ENCODE measurements around the gene ECPAS. TPM values are rescaled to one million over a fixed set of nuclear protein-coding genes. Genes with fewer than 3 reads are reported as not detected.
"Not testable (repeated sequence)": the region's sequence is repeated elsewhere in the genome, so short reads cannot be mapped to it uniquely, and the experiment has no call there.

ECPAS gene
- total RNA-seq, 2 experiments from 2014 or later, result 66.0 to 68.1 TPM

DNA sequence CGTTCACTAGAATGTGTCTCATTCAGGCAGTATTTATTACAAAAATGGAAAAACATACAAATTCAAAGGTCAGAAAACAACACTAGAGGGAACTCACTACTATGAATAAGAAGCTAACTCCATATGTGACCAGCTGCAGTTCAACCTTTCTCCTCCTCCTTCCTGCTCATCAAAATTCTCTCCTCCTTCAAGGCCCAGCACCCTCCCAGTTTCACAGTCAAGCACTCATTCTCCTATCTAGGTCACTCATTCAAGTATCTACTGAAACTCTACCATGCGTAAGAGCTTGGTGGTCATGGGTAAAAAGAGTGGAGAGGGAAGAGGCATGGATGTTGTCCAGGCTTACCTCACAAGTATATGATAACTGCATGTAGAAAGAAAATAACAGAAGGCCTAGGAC is 27.7 kb downstream of the ECPAS start:
- peaks cover 8% of the 10 kb centered on the region for H3K4me1 Mint-ChIP-seq

DNA sequence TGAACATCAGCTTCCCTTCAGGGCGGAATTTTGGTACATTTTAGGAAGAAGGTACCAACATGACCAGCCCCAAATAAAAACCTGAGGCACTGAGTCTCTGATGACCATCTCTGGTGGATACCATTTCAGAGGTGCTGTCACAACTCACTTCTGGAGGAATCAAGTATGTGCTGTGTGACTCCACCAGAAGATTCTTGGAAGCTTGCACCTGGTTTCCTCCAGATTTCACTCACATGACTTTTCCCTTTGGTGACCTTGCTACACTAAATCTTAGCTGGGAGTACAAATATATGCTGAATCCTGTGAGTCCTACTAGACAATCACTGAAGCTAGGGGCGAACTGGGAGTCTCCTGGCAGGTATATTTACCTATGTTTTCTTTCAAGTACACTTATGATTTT is 28.5 kb downstream of the ECPAS start:
- Mint-ChIP-seq H3K36me3 (ENCODE audit: low read depth) (peaks cover 9% of the 10 kb centered on the region), H3K27me3 (no peaks in the 10 kb centered on the region), H3K27ac (no peak overlapping the region), H3K4me1 (peaks cover 8% of the 10 kb centered on the region), H3K4me3 (no peak overlapping the region), H3K9me3 (no peaks in the 10 kb centered on the region)
- no peak for DNase-seq
- ChIA-PET POLR2A (no interaction called here), CTCF (no interaction called here)

More for the DNA sequence above, 27.7 kb downstream of the ECPAS start:
- ChIA-PET CTCF (no interaction called here), POLR2A (no interaction called here)
- Mint-ChIP-seq H3K4me3 (no peak overlapping the region), H3K9me3 (peaks cover 1% of the 10 kb centered on the region), H3K27me3 (no peaks in the 10 kb centered on the region), H3K27ac (no peak overlapping the region), H3K36me3 (ENCODE audit: low read depth) (peaks cover 6% of the 10 kb centered on the region)
- DNase-seq, result no peak

DNA sequence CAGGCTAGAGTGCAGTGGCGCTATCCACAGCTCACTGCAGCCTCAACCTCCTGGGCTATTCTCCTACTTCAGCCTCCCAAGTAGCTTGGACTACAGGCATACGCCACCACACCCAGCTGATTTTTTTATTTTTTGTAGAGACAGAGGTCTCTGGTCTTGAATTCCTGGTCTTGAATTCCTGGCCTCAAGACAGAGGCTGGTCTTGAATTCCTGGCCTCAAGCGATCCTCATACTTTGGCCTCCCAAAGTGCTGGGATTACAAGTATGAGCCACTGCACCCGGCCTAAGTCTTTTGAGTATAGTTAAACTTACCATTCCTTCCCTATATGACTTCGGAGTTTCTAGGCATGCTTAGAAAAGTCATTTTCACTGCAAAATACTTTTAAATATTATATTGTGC is 29.4 kb downstream of the ECPAS start:
- no peaks in the 10 kb centered on the region for H3K27me3 Mint-ChIP-seq
- no peak for DNase-seq
- H3K4me1 Mint-ChIP-seq, result peaks cover 8% of the 10 kb centered on the region
- no peak overlapping the region for H3K27ac Mint-ChIP-seq
- H3K9me3 Mint-ChIP-seq, result no peaks in the 10 kb centered on the region
- ChIA-PET POLR2A (no interaction called here), CTCF (no interaction called here)
- H3K36me3 Mint-ChIP-seq (ENCODE audit: low read depth), result peaks cover 15% of the 10 kb centered on the region
- no peak overlapping the region for H3K4me3 Mint-ChIP-seq

DNA sequence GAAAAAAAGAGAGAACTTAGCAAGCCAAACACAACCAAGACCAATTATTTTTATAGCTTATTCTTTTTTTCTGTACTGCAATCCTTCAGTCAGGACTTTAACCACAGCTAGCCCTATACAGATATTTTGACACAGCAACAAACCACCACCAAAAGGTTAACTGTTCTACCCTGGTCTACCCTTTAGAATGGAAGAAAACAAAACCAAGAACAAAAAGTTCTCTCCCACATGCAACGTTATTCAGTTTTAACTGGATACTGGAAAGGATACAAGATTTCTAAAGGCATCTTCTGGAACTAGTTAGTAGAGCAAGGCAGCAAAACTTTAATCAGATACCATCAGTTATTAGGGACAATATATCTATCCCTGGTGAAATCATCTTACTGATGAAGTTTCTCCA is 32.6 kb downstream of the ECPAS start:
- POLR2A ChIA-PET, result no interaction called here
- Mint-ChIP-seq H3K36me3 (ENCODE audit: low read depth) (peaks cover 21% of the 10 kb centered on the region), H3K27ac (no peak overlapping the region), H3K27me3 (no peaks in the 10 kb centered on the region), H3K9me3 (no peaks in the 10 kb centered on the region), H3K4me3 (no peak overlapping the region), H3K4me1 (peaks cover 1% of the 10 kb centered on the region)
- DNase-seq, result no peak
- CTCF ChIA-PET, result no interaction called here

DNA sequence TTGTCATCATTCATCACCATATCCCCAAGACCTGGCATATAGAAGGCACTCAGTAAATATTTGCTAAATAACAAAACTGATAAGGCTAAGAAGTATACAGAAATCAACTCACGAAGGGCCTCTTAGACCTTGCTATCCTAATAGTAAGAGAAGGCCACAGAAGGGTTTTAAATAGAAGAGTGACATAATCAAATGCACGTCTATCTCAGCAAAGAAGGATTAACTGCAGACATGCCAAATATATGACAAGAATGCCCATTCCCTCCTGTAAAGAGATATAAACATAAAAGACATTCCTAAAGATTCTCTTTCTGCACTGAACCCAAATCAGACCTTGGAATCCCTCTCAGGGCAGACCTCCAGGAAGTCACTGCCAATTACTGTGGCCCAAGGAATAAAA is 34.1 kb downstream of the ECPAS start:
- no peak for DNase-seq
- ChIA-PET CTCF (no interaction called here), POLR2A (no interaction called here)
- Mint-ChIP-seq H3K27ac (no peak overlapping the region), H3K4me1 (no peaks in the 10 kb centered on the region), H3K4me3 (no peak overlapping the region), H3K27me3 (no peaks in the 10 kb centered on the region), H3K36me3 (ENCODE audit: low read depth) (peaks cover 36% of the 10 kb centered on the region), H3K9me3 (peaks cover 3% of the 10 kb centered on the region)

DNA sequence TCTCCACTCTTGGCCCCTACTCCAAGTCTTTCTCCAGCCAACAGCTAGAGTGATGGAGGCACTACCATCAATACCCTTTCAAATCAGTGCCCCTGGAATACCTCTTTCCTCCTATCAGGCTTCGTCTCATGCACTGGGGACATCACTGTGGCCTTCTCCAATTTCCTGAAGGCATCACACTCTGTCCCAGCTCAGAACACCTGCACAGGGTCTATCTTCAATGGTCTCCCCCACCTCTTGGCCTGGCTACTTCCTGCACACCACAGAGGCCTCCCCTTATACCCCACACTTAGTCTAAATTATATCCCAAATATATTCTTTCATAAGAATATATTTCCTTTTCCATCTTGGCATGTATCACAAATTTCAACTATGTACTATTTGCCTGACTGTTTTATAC is 34.5 kb downstream of the ECPAS start:
- POLR2A ChIA-PET, result no interaction called here
- Mint-ChIP-seq H3K4me3 (no peak overlapping the region), H3K27me3 (no peaks in the 10 kb centered on the region), H3K27ac (no peak overlapping the region), H3K4me1 (no peaks in the 10 kb centered on the region), H3K36me3 (ENCODE audit: low read depth) (peaks cover 38% of the 10 kb centered on the region), H3K9me3 (peaks cover 3% of the 10 kb centered on the region)
- CTCF ChIA-PET, result no interaction called here
- no peak for DNase-seq

DNA sequence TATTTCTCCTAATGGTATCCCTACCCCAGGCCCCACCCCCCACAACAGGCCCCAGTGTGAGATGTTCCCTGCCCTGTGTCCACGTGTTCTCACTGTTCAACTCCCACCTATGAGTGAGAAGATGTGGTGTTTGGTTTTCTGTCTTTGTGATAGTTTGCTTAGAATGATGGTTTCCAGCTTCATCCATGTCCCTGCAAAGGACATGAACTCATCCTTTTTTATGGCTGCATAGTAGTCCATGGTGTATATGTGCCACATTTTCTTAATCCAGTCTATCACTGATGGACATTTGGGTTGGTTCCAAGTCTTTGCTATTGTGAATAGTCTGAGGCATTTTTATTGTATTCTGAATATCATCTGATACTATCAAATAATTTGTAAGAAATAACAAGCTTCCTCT is 38.4 kb downstream of the ECPAS start:
- H3K36me3 Mint-ChIP-seq (ENCODE audit: low read depth), result peaks cover 51% of the 10 kb centered on the region
- POLR2A ChIA-PET, H3K9me3 Mint-ChIP-seq, DNase-seq, H3K4me1 Mint-ChIP-seq, H3K4me3 Mint-ChIP-seq, CTCF ChIA-PET, H3K27ac Mint-ChIP-seq, H3K27me3 Mint-ChIP-seq: not testable (repeated sequence)

DNA sequence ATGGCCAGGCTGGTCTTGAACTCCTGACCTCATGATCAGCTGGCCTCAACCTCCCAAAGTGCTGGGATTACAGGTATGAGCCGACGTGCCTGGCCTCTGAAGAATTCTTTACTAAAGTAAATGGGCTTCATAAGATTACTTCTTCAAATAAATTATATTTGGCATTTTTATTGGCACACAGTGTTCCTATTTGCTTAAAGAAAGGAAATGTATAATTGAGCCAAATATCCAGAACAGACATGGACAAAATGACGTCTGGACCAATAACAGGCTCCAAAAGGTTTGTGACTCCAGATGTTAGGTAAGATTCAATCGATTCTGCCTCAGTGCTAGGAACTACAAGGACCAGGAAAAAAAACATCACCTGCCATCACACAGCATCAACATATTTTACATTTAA is 40.7 kb downstream of the ECPAS start:
- Mint-ChIP-seq H3K4me3 (no peak overlapping the region), H3K27me3 (no peaks in the 10 kb centered on the region), H3K27ac (no peak overlapping the region), H3K9me3 (peaks cover 3% of the 10 kb centered on the region), H3K36me3 (ENCODE audit: low read depth) (peaks cover 64% of the 10 kb centered on the region), H3K4me1 (no peaks in the 10 kb centered on the region)
- POLR2A ChIA-PET, result no interaction called here
- no peak for DNase-seq
- CTCF ChIA-PET, result no interaction called here

DNA sequence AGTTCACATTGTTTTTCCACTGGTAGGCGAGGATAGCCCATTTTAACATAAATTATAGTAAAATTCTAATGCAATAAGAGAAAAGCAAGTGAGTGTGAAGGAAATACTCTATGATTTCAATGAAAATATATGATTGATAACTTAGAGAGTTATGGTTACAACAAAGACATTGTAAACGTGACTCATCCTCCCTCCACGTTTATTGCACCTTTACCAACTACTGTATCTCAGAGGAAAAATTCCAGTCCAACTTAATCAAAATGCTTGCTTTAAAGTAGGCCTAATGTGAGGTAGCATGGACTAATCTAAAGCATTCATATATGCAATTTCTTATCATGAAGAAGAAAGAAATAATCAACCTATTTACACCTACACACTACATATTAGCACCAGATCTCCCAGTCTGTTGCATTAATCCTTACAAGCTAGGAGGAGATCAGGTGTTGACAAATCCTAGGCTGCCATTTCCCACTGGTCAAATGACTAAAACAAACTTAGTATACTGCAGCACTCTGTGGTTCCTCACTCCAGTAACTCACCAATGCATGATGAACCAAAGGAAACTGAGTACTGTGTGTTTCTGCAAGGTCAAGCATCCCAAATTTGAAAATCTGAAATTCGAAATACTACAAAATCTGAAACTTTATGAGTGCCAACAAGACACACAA is 41.7 kb downstream of the ECPAS start:
- Mint-ChIP-seq H3K9me3 (peaks cover 3% of the 10 kb centered on the region), H3K36me3 (ENCODE audit: low read depth) (peaks cover 67% of the 10 kb centered on the region), H3K4me3 (no peak overlapping the region), H3K27ac (no peak overlapping the region), H3K27me3 (no peaks in the 10 kb centered on the region), H3K4me1 (no peaks in the 10 kb centered on the region)
- CTCF ChIA-PET, result no interaction called here
- POLR2A ChIA-PET, result no interaction called here
- no peak for DNase-seq

DNA sequence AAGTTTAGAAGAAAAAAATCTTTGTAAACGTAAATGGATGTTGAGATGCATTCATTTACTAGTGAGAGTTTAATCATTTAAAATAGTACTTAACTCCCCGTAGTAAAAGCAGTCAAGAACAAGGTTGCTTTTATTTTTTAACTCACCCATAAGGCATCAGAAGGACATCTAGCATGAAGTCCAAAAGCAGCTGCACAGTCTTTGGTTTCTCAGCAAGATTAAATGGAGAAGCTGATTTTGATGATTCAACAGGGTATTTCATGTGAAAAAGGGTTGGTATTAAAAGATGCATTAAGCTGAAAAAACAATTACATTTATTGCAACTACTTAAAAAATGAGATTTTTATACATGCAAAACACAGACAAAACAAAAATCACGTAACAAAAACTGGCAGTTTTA is 44.0 kb downstream of the ECPAS start:
- ChIA-PET CTCF (no interaction called here), POLR2A (no interaction called here)
- H3K36me3 Mint-ChIP-seq (ENCODE audit: low read depth), result peaks cover 66% of the 10 kb centered on the region
- DNase-seq, result no peak
- H3K4me3 Mint-ChIP-seq, result no peak overlapping the region
- peaks cover 1% of the 10 kb centered on the region for H3K9me3 Mint-ChIP-seq
- no peaks in the 10 kb centered on the region for H3K27me3 Mint-ChIP-seq
- H3K4me1 Mint-ChIP-seq, result no peaks in the 10 kb centered on the region
- no peak overlapping the region for H3K27ac Mint-ChIP-seq

DNA sequence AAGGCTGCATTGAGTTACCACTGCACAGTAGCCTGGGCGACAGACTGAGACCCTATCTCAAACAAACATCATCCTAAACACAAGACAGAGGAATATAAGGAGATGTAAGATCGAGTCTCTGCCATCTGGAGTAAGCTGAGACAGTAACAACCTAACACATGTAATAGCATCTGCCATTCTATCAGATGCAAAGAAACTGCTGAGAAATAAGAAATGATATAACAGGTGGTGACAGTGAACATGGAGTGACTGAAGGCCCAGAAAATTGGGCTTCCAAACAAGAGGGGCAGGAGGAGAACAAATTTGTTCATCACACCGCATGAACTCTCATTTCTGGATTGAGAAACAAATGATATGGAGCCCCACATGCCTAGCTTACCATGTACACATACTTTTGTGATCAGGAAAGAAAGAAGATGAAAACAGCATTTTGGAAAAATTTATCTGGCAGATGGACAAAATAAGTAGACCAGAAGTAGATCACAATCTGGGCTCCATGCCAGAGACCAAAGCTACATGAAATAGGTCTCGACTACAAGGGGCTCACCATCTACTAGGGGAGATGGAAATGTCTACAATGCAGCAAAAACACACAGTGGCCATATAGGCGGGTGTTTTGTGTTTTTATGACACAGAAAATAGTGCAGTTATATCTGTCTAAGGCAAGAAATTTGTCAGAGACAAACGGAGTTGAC is 45.5 kb downstream of the ECPAS start:
- ChIA-PET POLR2A (no interaction called here), CTCF (no interaction called here)
- H3K27ac Mint-ChIP-seq, result no peak overlapping the region
- no peaks in the 10 kb centered on the region for H3K4me1 Mint-ChIP-seq
- peaks cover 54% of the 10 kb centered on the region for H3K36me3 Mint-ChIP-seq (ENCODE audit: low read depth)
- DNase-seq, result no peak
- no peaks in the 10 kb centered on the region for H3K9me3 Mint-ChIP-seq
- H3K4me3 Mint-ChIP-seq, result no peak overlapping the region
- no peaks in the 10 kb centered on the region for H3K27me3 Mint-ChIP-seq

DNA sequence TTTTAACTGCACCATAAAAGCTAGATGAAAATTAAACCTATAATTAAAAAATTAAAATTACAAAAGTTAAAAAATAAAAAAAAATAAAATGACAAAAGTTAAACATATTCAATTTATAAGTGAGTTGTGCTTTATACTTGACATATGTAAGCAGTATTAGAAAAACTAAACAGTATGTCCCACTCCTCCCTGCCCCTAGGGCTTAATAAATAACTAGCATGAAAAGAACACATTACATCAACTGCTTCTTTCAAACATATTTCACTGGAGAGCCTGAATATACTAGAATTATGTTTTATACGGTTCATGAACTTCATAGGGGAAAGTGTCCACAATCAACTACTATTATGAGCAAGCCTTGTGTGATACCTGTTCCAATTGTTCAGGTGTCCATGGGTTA is 47.6 kb downstream of the ECPAS start:
- Mint-ChIP-seq H3K36me3 (ENCODE audit: low read depth) (peaks cover 56% of the 10 kb centered on the region), H3K9me3 (no peaks in the 10 kb centered on the region), H3K27me3 (no peaks in the 10 kb centered on the region), H3K27ac (no peak overlapping the region), H3K4me1 (no peaks in the 10 kb centered on the region), H3K4me3 (no peak overlapping the region)
- ChIA-PET CTCF (no interaction called here), POLR2A (no interaction called here)
- DNase-seq, result no peak

DNA sequence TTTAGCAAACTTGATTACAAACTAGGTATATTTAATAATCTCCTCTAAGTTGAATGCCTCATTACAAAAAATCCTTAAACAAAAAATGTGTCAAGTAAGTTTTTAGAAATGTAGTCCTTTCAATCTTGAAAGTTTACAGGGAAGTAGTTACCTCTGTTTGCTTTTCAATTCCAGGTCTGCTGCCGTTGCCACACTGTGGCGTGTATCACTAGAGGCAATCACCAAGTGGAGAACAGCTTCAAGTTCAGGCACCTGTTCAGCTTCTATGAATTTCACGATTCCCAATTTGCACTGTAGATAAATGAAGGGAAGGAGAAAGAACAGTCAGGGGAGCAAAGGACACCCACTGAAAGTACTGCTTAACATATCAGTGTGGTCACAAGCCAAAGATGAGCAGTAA is 51.1 kb downstream of the ECPAS start:
- no peaks in the 10 kb centered on the region for H3K27me3 Mint-ChIP-seq
- DNase-seq, result no peak
- no peak overlapping the region for H3K4me3 Mint-ChIP-seq
- no peaks in the 10 kb centered on the region for H3K4me1 Mint-ChIP-seq
- CTCF ChIA-PET, result no interaction called here
- H3K27ac Mint-ChIP-seq, result no peak overlapping the region
- peaks cover 55% of the 10 kb centered on the region for H3K36me3 Mint-ChIP-seq (ENCODE audit: low read depth)
- POLR2A ChIA-PET, result no interaction called here
- H3K9me3 Mint-ChIP-seq, result no peaks in the 10 kb centered on the region

DNA sequence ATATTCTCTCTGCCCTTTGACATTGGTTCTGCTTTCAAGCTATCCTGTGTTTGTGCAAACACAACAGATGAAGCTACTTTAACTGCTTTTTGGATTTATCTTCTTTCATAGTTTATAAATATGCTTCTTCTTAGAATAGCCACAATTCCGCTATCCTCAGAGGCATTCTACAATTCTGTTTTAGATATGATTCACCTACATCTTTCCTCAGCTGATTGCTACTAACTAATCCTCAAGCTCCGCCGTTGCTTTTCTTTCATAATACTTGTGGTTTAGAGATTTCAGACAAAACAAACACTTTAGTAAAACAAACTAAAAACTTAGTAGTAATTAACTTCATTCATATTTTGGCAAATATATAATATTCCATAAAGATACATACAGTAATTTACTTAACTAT is 52.5 kb downstream of the ECPAS start:
- ChIA-PET CTCF (interaction anchor here (0.7 kb wide), 1 partner anchor 31 kb away, joined by 3 read pairs; no protein-coding TSS in a partner anchor), POLR2A (no interaction called here)
- Mint-ChIP-seq H3K4me3 (no peak overlapping the region), H3K27ac (no peak overlapping the region), H3K36me3 (ENCODE audit: low read depth) (peaks cover 58% of the 10 kb centered on the region), H3K4me1 (peaks cover 11% of the 10 kb centered on the region), H3K9me3 (no peaks in the 10 kb centered on the region), H3K27me3 (no peaks in the 10 kb centered on the region)
- no peak for DNase-seq

Measured in activated CD4-positive, alpha-beta memory T cell treated with anti-CD3 and anti-CD28 coated beads, Interleukin-2, amount 10 ng/mL, durations not matched to agents 7 days and 5 days (primary cell).